K562 (cell line): ENCODE results near the gene MGST3. TPM values are rescaled to one million over a fixed set of nuclear protein-coding genes. Genes with fewer than 3 reads are reported as not detected.

Source experiments
- ATAC-seq: fragments of 200-7000 bp; cut with Tn5 transposase; 3 replicates; pipeline ENCODE4 v1.9.1; 2020; ENCODE audit warnings: moderate library complexity
- BruUV-seq: library from RNA; stranded (reverse); fragments of 400-500 nt; replicated peaks from 2 replicates; lab custom pipeline; 2021; lab: Mats Ljungman, UMichigan
- CTCF ChIA-PET: fragments of 300-600 bp; formaldehyde crosslinking; extraction: SDS; loops from one replicate; lab custom pipeline; 2021; ENCODE audit warnings: low intra/inter-chr PET ratio; lab: Yijun Ruan, JAX
- POLR2A ChIA-PET: fragments of 300-600, 350-650 bp; sonication (Branson Sonifier 250); formaldehyde crosslinking; extraction: SDS; loops from one replicate; lab custom pipeline; 2021; ENCODE audit warnings: antibody characterized with exemption, inconsistent platforms; lab: Yijun Ruan, JAX
- DNase-seq, 4 experiments: peaks; one replicate each; pipeline versions ENCODE4 v3.0.0 to v3.0.0-alpha.2; 2011 to 2018; ENCODE audit warnings: low spot score in 3 of 4, mixed read lengths in 3 of 4; ENCODE audit errors: extremely low read depth in 1 of 4
- FAIRE-seq: peaks from 2 replicates; lab custom pipeline; 2011; peaks lifted over from hg19 to GRCh38; lab: Jason Lieb, UNC
- H2AFZ ChIP-seq: 2 replicates; pipeline ENCODE4 v1.6.0; 2011; ENCODE audit warnings: low read depth, low read length, control low read depth, inconsistent platforms
- H3K27ac ChIP-seq: fragments of 200-600 bp; 3 replicates; pipeline ENCODE4 v1.8.0; 2011; ENCODE audit warnings: low read depth, mild to moderate bottlenecking, control low read depth, inconsistent platforms, low read length, moderate library complexity, mixed read lengths; ENCODE audit errors: extremely low read depth
- H3K27me3 ChIP-seq, 2 experiments: fragments of 300-600 bp in 1 of 2; 2 replicates in 1 of 2; 3 replicates in 1 of 2; pipeline versions ENCODE4 v1.6.0 to v1.8.0; 2011; ENCODE audit warnings: inconsistent platforms in 2 of 2, low read length in 2 of 2, mild to moderate bottlenecking in 1 of 2, mixed read lengths in 1 of 2, moderate library complexity in 1 of 2; ENCODE audit not compliant: control insufficient read depth in 2 of 2, insufficient read depth in 2 of 2
- H3K36me3 ChIP-seq: fragments of 300-600 bp; 3 replicates; pipeline ENCODE4 v1.8.0; 2011; ENCODE audit warnings: mild to moderate bottlenecking, low read length, inconsistent platforms; ENCODE audit not compliant: control insufficient read depth, insufficient read depth
- H3K4me1 ChIP-seq, 2 experiments: fragments of 200-600 bp in 1 of 2; replicated peaks in 1 of 2; 2 replicates in 1 of 2; 3 replicates in 1 of 2; pipeline versions ENCODE4 v1.5.1 to v1.8.0; 2011; ENCODE audit warnings: inconsistent platforms in 2 of 2, low read length in 2 of 2, mild to moderate bottlenecking in 1 of 2, mixed read lengths in 1 of 2, moderate library complexity in 1 of 2; ENCODE audit not compliant: control insufficient read depth in 2 of 2, insufficient read depth in 2 of 2
- H3K4me2 ChIP-seq: 2 replicates; pipeline ENCODE4 v1.6.1; 2011; ENCODE audit warnings: low read length, control low read depth, inconsistent platforms, mixed read lengths; ENCODE audit not compliant: insufficient read depth
- H3K4me3 ChIP-seq: fragments of 200-600 bp; sonication (generic), shearing (Covaris generic); 2 replicates; pipeline ENCODE4 v1.5.1; 2016; ENCODE audit warnings: control low read depth, inconsistent platforms
- H3K79me2 ChIP-seq: fragments of 200-600 bp; 3 replicates; pipeline ENCODE4 v1.8.0; 2011; ENCODE audit warnings: low read length, inconsistent platforms; ENCODE audit not compliant: control insufficient read depth, insufficient read depth
- H3K9ac ChIP-seq, 2 experiments: 2 replicates each; pipeline versions ENCODE4 v1.6.0 to v1.6.1; 2011; ENCODE audit warnings: low read depth in 2 of 2, low read length in 2 of 2, control low read depth in 1 of 2, inconsistent platforms in 1 of 2, mild to moderate bottlenecking in 1 of 2, mixed read lengths in 1 of 2; ENCODE audit not compliant: insufficient read depth in 1 of 2
- H3K9me1 ChIP-seq: one replicate; pipeline ENCODE4 v1.6.0; 2011; ENCODE audit warnings: inconsistent platforms, mild to moderate bottlenecking, low read length, moderate library complexity; ENCODE audit not compliant: control insufficient read depth, insufficient read depth
- H3K9me3 ChIP-seq: replicated peaks from 2 replicates; pipeline ENCODE4 v1.5.1; 2011; ENCODE audit warnings: low read depth, low read length, inconsistent platforms; ENCODE audit not compliant: control insufficient read depth, insufficient read depth
- H4K20me1 ChIP-seq: replicated peaks from 2 replicates; pipeline ENCODE4 v1.6.1; 2011; ENCODE audit warnings: low read length, inconsistent platforms, mixed read lengths; ENCODE audit not compliant: control insufficient read depth, insufficient read depth
- AFF1 ChIP-seq, 2 experiments: fragments of 450-650 bp; IDR thresholded peaks; 2 replicates each; pipeline ENCODE4 v1.6.1; 2018; ENCODE audit warnings: mild to moderate bottlenecking in 2 of 2, low read depth in 1 of 2; ENCODE audit not compliant: partially characterized antibody in 2 of 2
- RREB1 ChIP-seq: fragments of 250-450 bp; sonication (Bioruptor Pico); IDR thresholded peaks from 2 replicates; pipeline ENCODE4 v1.4.0; 2020
- ZBTB12 ChIP-seq: fragments of 250-450 bp; sonication (Bioruptor Pico); IDR thresholded peaks from 2 replicates; pipeline ENCODE4 v1.4.0; 2020
- ZNF239 ChIP-seq: fragments of 250-450 bp; sonication (Bioruptor Pico); IDR thresholded peaks from 2 replicates; pipeline ENCODE4 v1.4.0; 2020; ENCODE audit warnings: mild to moderate bottlenecking
- ZNF316 ChIP-seq: fragments of 450-650 bp; IDR thresholded peaks from 2 replicates; pipeline ENCODE4 v1.6.1; 2016
- WGBS: fragments of 100-300 bp; shearing (Covaris generic); methylation state at CpG from one replicate; pipeline ENCODE4 v1.1.6; 2016; ENCODE audit warnings: low coverage, mixed read lengths; ENCODE audit not compliant: insufficient coverage; ENCODE audit errors: missing lambda C conversion rate; 5-methylcytosine and 5-hydroxymethylcytosine counted together
- in situ Hi-C: fragments of 300-500 bp; cut with MboI; formaldehyde crosslinking; loops from 4 replicates; pipeline ENCODE4 v1.15.0; 2018; ENCODE audit warnings: inconsistent platforms, mixed read lengths
- intact Hi-C: fragments of 100-400 bp; cut with micrococcal nuclease; formaldehyde crosslinking; loops from 2 replicates; pipeline ENCODE4 v1.14.2; 2022
- polyA plus RNA-seq, 8 experiments: library from polyadenylated mRNA; depleted of rRNA in 4 of 8; stranded (reverse) in 5 of 8; unstranded in 3 of 8; fragments of >200 nt; fragmentation: Nextera tagmentation in 2 of 8; fragmentation: Illumina TruSeq in 1 of 8; extraction: Ambion mirVana in 2 of 8; extraction: Trizol in 1 of 8; gene quantifications; 2 replicates each; pipeline versions ENCODE4 v1.2.1 to v1.2.3, GENCODE V29; 2011 to 2014; ENCODE audit warnings: inconsistent platforms in 1 of 8, missing spikeins in 1 of 8
- total RNA-seq, 7 experiments: library from RNA; depleted of rRNA in 6 of 7; stranded (reverse); fragments of >200 nt in 6 of 7; fragmentation: Illumina TruSeq in 2 of 7; extraction: Trizol in 2 of 7; gene quantifications; 2 replicates each; pipeline versions ENCODE4 v1.2.1 to v1.2.3, GENCODE V29; 2011 to 2021; ENCODE audit warnings: low replicate concordance in 1 of 7

Gene MGST3
- total and polyA plus RNA-seq, 9 of the 15 experiments (the other 6 are each of a cell fraction or from before 2014, with no cell fraction given): 70.7 to 287 (median 105) TPM

GRCh38 chr1:165698761-165699052, 67.7 kb downstream of the MGST3 start (continued):
- TF ChIP-seq AFF1 (IDR thresholded peaks at IDR 0.05; ENCODE audit: low read depth in 1 of 2, partially characterized antibody in 2 of 2): no peak

- Histone ChIP-seq H3K9me1 (no peaks in the 10 kb centered on the region), H4K20me1 (no peaks in the 10 kb centered on the region), H3K4me2 (no peak overlapping the region), H3K4me1 (peaks cover 6 to 7% of the 10 kb centered on the region in 2 experiments), H3K36me3 (no peaks in the 10 kb centered on the region), H3K4me3 (no peak overlapping the region), H3K9ac (no peak overlapping the region), H3K27me3 (peaks cover 2% of the 10 kb centered on the region in 2 experiments; a peak in 3 of 5 replicates), H3K79me2 (peaks cover 29% of the 10 kb centered on the region), H2AFZ (no peak overlapping the region), H3K27ac (no peak overlapping the region), H3K9me3 (no peaks in the 10 kb centered on the region)
- BruUV-seq: no TSS peak
- ChIA-PET CTCF (no interaction called here), POLR2A (no interaction called here)
- intact Hi-C loops (loop anchor here (5.0 kb wide), 1 partner anchor 97 kb away; no protein-coding TSS in a partner anchor), in situ Hi-C loops (no loop called here)
- TF ChIP-seq ZNF316 (no peak), RREB1 (CRISPR knock-in tag) (no peak), ZNF239 (CRISPR knock-in tag) (no peak), ZBTB12 (CRISPR knock-in tag) (no peak)
- FAIRE-seq (no peak), DNase-seq (no peak), ATAC-seq (no peak)
- WGBS: 88% methylated on average over 3 of the region's 3 CpGs
Observed at GRCh38 chr1:165699577-165699976, 68.5 kb downstream of the MGST3 start.
